Caco-2 (cell line): ENCODE data around the gene ZMYND8. TPM values are rescaled to one million over a fixed set of nuclear protein-coding genes. Genes with fewer than 3 reads are reported as not detected.

Experiments
- BruUV-seq: library from RNA; stranded (reverse); fragments of 400-500 nt; replicated peaks from 2 replicates; lab custom pipeline; 2021; lab: Mats Ljungman, UMichigan
- CTCF ChIA-PET: fragments of 300-600 bp; sonication (Branson Sonifier 250); formaldehyde crosslinking; loops from one replicate; lab custom pipeline; 2022; ENCODE audit warnings: antibody characterized with exemption; lab: Charles Lee
- POLR2A ChIA-PET: fragments of 300-600 bp; sonication (Branson Sonifier 250); formaldehyde crosslinking; loops from one replicate; lab custom pipeline; 2022; ENCODE audit warnings: antibody characterized with exemption; lab: Charles Lee
- DNase-seq, 2 experiments: peaks; one replicate each; pipeline versions ENCODE4 v3.0.0 to v3.0.0-alpha.2; 2020 to 2022
- H3K27me3 ChIP-seq: replicated peaks from 2 replicates; pipeline ENCODE4 v1.6.0; 2011; ENCODE audit warnings: low read length; ENCODE audit not compliant: control insufficient read depth, insufficient read depth
- H3K36me3 ChIP-seq: 2 replicates; pipeline ENCODE4 v1.5.1; 2011; ENCODE audit warnings: low read length; ENCODE audit not compliant: control insufficient read depth, insufficient read depth
- H3K4me1 ChIP-seq: fragments of 250-450 bp; sonication (Bioruptor Pico); 2 replicates; pipeline ENCODE4 v1.5.1; 2020; ENCODE audit warnings: mild to moderate bottlenecking
- H3K4me3 ChIP-seq: 2 replicates; pipeline ENCODE4 v1.5.1; 2011; ENCODE audit warnings: low read depth, mild to moderate bottlenecking, control low read depth, low read length
- H3K9me3 ChIP-seq: fragments of 250-450 bp; sonication (Bioruptor Pico); 2 replicates; pipeline ENCODE4 v1.5.1; 2020; ENCODE audit warnings: mild to moderate bottlenecking, moderate library complexity
- H3K27ac Mint-ChIP-seq: one replicate; pipeline ENCODE4 v1.8.0; 2022; ENCODE audit warnings: mixed read lengths; ENCODE audit not compliant: unreplicated experiment
- H3K27me3 Mint-ChIP-seq: one replicate; pipeline ENCODE4 v1.8.0; 2022; ENCODE audit warnings: mixed read lengths; ENCODE audit not compliant: insufficient read depth, unreplicated experiment
- H3K36me3 Mint-ChIP-seq: one replicate; pipeline ENCODE4 v1.8.0; 2022; ENCODE audit warnings: mild to moderate bottlenecking, mixed read lengths; ENCODE audit not compliant: insufficient read depth, unreplicated experiment
- H3K4me1 Mint-ChIP-seq: one replicate; pipeline ENCODE4 v1.8.0; 2022; ENCODE audit warnings: low read depth, mixed read lengths; ENCODE audit not compliant: unreplicated experiment
- H3K4me3 Mint-ChIP-seq: one replicate; pipeline ENCODE4 v1.8.0; 2022; ENCODE audit warnings: mild to moderate bottlenecking, moderate library complexity, mixed read lengths; ENCODE audit not compliant: unreplicated experiment
- H3K9me3 Mint-ChIP-seq: one replicate; pipeline ENCODE4 v1.8.0; 2022; ENCODE audit warnings: mixed read lengths; ENCODE audit not compliant: unreplicated experiment
- CTCF ChIP-seq, 2 experiments: fragments of 200-600 bp in 1 of 2; IDR thresholded peaks; 1 replicate in 1 of 2; 2 replicates in 1 of 2; pipeline versions ENCODE4 v1.5.1 to v1.8.0; 2011 to 2022; ENCODE audit warnings: antibody characterized with exemption in 1 of 2, control low read depth in 1 of 2, inconsistent platforms in 1 of 2, low read depth in 1 of 2, low read length in 1 of 2, mild to moderate bottlenecking in 1 of 2, moderate library complexity in 1 of 2; ENCODE audit not compliant: insufficient read depth in 1 of 2, severe bottlenecking in 1 of 2, unreplicated experiment in 1 of 2
- intact Hi-C: fragments of 100-400 bp; cut with micrococcal nuclease; formaldehyde crosslinking; loops from one replicate; pipeline ENCODE4 v1.10.0; 2022; ENCODE audit not compliant: unreplicated experiment
- total RNA-seq: library from RNA; stranded (reverse); gene quantifications from 2 replicates; pipeline ENCODE4 v1.2.3, GENCODE V29; 2022

ZMYND8 gene
- total RNA-seq, 1 experiment from 2014 or later: 194 TPM

- peaks cover 93% of the 10 kb centered on the region for H3K36me3 Mint-ChIP-seq
- ChIA-PET POLR2A (interaction anchor here (0.6 to 3.0 kb wide), 3 partner anchors 30 to 57 kb away, joined by 3 to 15 read pairs (median 10); partner anchors contain the start of gene ZMYND8), CTCF (interaction anchor here (0.5 to 1.8 kb wide), 3 partner anchors 32 to 58 kb away, joined by 4 to 23 read pairs (median 6); no protein-coding TSS in a partner anchor)
- H3K4me1 Mint-ChIP-seq: peaks cover 51% of the 10 kb centered on the region
- peak overlapping the region; percentile 65 for H3K27ac Mint-ChIP-seq
- Histone ChIP-seq H3K27me3 (no peaks in the 10 kb centered on the region), H3K4me1 (peaks cover 75% of the 10 kb centered on the region), H3K4me3 (no peak overlapping the region), H3K36me3 (peaks cover 13% of the 10 kb centered on the region), H3K9me3 (no peaks in the 10 kb centered on the region)
- H3K4me3 Mint-ChIP-seq: no peak overlapping the region
- BruUV-seq: no TSS peak
- no peak for TF ChIP-seq CTCF (IDR thresholded peaks at IDR 0.05; ENCODE audit: insufficient read depth in 1 of 2, low read depth in 1 of 2, low read length in 1 of 2, severe bottlenecking in 1 of 2, unreplicated experiment in 1 of 2)
- intact Hi-C loops: no loop called here
- peak in 1 of 2 experiments; percentile 55 for DNase-seq
- no peaks in the 10 kb centered on the region for H3K9me3 Mint-ChIP-seq
- H3K27me3 Mint-ChIP-seq: no peaks in the 10 kb centered on the region
Observed at GRCh38 chr20:47326658-47327268, 29.7 kb downstream of the ZMYND8 start.

GRCh38 chr20:47325242-47325641, 31.3 kb downstream of the ZMYND8 start:
- DNase-seq: no peak
- no TSS peak for BruUV-seq
- TF ChIP-seq CTCF (IDR thresholded peaks at IDR 0.05; ENCODE audit: insufficient read depth in 1 of 2, low read depth in 1 of 2, low read length in 1 of 2, severe bottlenecking in 1 of 2, unreplicated experiment in 1 of 2): no peak
- POLR2A ChIA-PET: interaction anchor here (1.4 to 1.8 kb wide), 2 partner anchors 31 to 33 kb away, joined by 8 to 9 read pairs; partner anchors contain the start of gene ZMYND8
- no peaks in the 10 kb centered on the region for H3K27me3 Mint-ChIP-seq
- peak overlapping the region; percentile 7 for H3K4me3 Mint-ChIP-seq
- Histone ChIP-seq H3K27me3 (no peaks in the 10 kb centered on the region), H3K36me3 (peaks cover 11% of the 10 kb centered on the region), H3K4me3 (no peak overlapping the region), H3K9me3 (no peaks in the 10 kb centered on the region), H3K4me1 (peaks cover 76% of the 10 kb centered on the region)
- CTCF ChIA-PET: interaction anchor here (1.1 to 1.4 kb wide), 2 partner anchors 32 to 58 kb away, joined by 6 to 15 read pairs; partner anchors contain the start of gene ZMYND8
- no peaks in the 10 kb centered on the region for H3K9me3 Mint-ChIP-seq
- H3K36me3 Mint-ChIP-seq: peaks cover 91% of the 10 kb centered on the region
- peaks cover 51% of the 10 kb centered on the region for H3K4me1 Mint-ChIP-seq
- H3K27ac Mint-ChIP-seq: peak overlapping the region; percentile 97
- intact Hi-C loops: no loop called here

GRCh38 chr20:47320990-47321805, 35.3 kb downstream of the ZMYND8 start:
- CTCF ChIA-PET: interaction anchor here (0.5 to 1.7 kb wide), 10 partner anchors 18 to 302 kb away, joined by 3 to 12 read pairs (median 5); partner anchors contain the start of gene ZMYND8
- peaks cover 98% of the 10 kb centered on the region for H3K36me3 Mint-ChIP-seq
- H3K9me3 ChIP-seq: no peaks in the 10 kb centered on the region
- peak overlapping the region; percentile 97 for H3K27ac Mint-ChIP-seq
- peaks cover 84% of the 10 kb centered on the region for H3K4me1 ChIP-seq
- POLR2A ChIA-PET: interaction anchor here (0.6 to 1.2 kb wide), 9 partner anchors 9 to 345 kb away, joined by 3 to 24 read pairs (median 8); partner anchors contain the start of gene ZMYND8
- H3K27me3 ChIP-seq: no peaks in the 10 kb centered on the region
- no peaks in the 10 kb centered on the region for H3K27me3 Mint-ChIP-seq
- peak; percentile 86 for DNase-seq
- H3K36me3 ChIP-seq: peaks cover 10% of the 10 kb centered on the region
- no peak for TF ChIP-seq CTCF (IDR thresholded peaks at IDR 0.05; ENCODE audit: insufficient read depth in 1 of 2, low read depth in 1 of 2, low read length in 1 of 2, severe bottlenecking in 1 of 2, unreplicated experiment in 1 of 2)
- H3K9me3 Mint-ChIP-seq: no peaks in the 10 kb centered on the region
- intact Hi-C loops: no loop called here
- no peak overlapping the region for H3K4me3 ChIP-seq
- no TSS peak for BruUV-seq
- H3K4me1 Mint-ChIP-seq: peaks cover 67% of the 10 kb centered on the region
- H3K4me3 Mint-ChIP-seq: peak overlapping the region; percentile 69
